ENCODE data around the gene SMARCA2.
"Not testable (repeated sequence)": the region's sequence is repeated elsewhere in the genome, so short reads cannot be mapped to it uniquely, and the experiment has no call there.

The SMARCA2 gene

DNA sequence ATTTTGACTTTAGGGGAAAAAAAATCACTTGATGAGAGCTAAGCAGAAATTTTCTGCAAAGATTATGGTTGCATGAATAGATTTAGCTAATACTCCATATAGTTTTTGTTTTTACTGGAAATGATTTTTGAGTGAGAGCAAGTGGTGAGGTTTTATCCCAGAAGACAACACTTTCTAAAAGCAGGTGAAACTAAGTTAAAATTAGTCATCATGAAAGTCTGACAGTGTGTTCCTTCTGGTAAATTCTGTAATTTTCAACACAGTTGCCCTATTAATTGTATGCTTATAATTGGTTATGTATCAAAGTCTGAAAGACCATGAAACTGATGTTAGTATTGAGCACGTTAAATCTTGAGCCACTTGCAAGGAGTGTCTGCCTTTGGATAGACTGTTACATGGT is 91.5 kb downstream of the SMARCA2 start:
- no peak for DNase-seq

DNA sequence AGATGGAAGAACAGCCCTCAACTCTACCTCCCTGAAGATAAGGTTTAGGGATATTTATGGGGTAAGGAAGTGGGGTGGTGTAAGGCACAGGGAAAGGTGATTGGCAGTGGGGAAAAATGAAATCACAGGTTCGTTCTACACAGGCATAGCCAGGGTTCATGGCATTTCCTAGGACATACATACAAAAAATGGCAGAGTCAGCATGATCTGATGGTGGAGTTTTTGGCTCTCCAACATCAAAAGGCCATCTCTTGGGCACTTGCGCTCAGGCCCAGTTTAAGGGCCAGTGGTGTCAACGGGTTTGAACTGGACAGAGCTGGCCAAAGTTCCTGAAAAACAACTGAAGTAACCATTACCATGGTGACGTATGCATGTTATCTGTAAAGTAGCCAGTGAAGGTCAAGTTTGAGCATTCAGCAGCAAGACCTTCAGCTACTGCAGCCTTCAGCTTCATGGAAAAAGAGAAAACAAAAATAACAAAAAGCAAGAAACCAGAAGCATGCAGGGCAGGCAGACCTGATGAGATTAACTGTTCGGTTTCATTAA is 92.8 kb downstream of the SMARCA2 start:
- DNase-seq, result no peak

DNA sequence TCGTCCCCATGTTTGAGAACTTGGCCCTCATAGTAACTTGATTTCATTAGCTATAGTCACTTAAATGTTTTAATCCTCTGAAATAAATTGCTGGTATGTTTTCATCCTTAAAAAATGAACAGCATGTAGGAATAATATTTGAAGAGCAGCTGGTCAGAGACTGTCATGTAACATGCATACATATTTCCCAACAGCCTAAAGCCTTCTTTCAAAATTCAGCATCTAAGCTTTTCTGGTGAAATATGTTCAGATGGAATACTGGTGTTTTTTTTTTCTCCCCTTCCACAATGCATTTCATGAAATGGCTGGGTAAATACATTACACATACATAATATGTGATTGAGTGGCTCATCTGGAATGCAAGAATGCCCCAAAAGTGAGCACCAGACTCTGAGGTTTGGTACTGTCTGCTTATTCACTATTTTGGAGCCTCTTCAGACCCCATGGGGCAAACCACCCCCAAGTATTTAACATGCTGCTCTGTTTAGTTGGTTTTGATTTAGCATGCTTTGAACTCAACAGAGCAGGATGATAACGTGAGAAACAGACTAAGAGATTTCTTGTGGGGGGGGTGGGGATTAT is 94.0 kb downstream of the SMARCA2 start:
- no peak for DNase-seq

DNA sequence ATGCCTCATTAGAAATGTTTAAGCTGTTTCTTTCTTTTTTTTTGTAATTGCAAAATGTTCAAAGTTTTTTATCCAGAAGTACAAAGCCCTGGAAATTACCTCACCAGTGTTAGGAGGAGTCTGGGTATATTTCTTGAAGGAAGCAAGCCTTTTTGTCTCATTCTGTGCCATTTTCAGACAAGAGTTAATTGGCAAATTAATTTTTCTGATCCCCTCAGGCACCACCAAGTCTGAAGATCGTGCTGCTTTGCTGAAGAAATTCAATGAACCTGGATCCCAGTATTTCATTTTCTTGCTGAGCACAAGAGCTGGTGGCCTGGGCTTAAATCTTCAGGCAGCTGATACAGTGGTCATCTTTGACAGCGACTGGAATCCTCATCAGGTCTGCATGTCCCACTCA is 94.9 kb downstream of the SMARCA2 start:
- DNase-seq, result no peak

DNA sequence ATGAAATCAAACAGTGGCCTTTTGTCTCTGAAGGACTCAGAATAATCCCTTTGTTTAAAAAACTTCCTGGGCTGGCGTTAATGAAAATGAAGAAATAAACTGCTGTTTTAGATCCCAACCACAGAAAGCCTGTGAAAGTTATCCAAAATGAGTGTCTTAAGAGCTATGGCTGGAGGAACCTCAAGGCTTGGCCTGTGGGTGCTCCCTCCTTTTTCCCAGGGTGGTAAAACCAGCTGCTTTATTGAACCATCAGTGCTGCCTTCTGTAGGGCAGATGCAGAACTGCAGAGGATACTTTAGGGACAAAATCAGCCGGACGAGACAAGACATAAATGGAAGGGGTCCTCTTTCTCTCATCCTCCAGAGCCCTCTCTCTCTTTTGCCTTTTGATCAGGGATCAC is 100.9 kb downstream of the SMARCA2 start:
- no peak for DNase-seq

DNA sequence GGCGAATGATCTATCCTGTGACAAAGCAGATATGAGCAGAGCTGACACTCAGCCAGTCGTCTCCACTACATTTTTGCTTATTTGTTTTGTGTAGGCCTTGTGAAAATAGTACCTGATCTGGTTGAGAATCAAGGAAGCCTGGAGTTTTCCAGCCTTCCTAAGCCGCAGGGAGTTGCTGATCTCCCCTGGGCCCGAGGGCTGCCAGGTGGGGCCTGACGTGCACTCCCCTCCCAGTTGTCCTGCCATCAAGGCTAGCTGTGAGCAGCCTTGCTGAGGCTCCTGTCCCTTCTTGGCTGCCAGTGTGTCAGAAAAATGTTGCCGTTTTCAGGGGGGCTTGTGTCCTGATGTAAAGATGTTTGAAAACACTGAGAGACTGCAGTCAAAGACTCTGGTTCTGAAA is 102.4 kb downstream of the SMARCA2 start:
- DNase-seq, result no peak

DNA sequence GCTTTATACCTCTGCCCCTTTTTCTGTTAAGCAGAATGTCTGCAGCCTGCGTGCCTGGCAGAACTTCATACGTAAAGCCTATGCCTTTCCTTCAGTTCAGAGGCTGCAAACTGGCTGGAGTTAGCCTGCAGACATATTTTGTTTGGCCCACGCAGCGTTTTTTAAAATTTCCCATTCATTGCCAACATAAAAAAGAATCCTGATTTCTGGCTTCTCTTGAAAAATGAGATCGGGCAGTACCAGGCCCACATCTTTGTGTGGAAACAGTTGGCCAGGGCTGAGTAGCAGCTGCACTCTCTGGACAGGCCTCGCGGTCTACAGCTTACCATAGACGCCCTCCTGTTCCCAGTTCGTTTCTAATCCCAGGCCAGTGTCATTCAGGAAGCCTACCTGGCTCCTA is 104.4 kb downstream of the SMARCA2 start:
- no peak for DNase-seq

DNA sequence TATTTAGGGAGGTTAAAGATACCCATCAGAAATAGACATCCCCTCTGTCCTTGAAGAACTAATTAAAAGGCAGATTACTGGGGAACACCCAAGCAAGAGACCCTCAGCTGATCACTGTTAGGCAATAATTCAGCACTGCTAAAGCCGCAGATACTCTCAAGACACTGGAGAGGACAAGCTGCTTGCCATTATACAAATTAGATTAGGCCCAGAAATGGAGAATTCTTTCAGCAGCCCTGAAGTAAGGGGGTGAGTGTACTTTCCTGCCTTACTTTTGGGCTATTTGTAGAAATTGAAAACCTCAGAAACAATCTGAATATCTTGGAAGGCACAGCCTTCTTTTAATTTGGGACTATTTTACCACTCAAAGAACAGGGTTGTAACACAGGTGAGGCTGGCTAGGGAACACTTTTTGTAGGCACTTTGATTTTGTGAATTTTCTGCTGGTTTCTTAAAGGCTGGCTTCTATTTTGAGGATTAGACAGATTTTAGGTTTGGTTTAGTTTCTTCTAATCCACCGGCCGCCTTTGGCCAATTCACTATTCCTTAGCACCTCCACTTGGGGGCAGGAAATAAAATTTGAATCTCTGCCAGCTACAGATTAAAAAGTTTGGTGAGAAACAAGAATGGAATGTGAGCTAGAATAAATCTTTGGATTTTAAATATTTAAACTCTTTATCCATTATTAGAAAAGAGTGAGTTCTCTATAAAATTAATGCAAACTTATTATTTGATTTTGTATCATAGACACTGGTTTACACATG is 106.0 kb downstream of the SMARCA2 start:
- no peak for DNase-seq

DNA sequence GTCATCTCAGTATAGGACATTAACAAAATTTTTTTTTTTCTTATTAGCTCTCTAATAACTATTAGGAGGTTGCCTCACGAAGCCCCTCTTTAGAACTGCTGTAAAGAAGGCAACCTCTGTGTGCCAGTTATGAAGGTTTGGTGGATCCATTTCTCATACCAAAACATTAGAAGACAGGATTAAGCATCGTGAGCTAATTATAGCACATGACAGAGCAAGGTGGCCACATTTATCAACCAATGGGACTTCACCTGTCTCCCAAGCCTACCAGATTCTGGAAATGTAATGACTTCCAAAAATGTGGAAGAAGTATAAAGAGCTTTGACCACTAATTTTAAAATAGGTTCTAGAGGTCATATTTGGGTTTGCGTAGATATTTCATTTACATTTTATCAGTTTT is 107.2 kb downstream of the SMARCA2 start:
- no peak for DNase-seq

DNA sequence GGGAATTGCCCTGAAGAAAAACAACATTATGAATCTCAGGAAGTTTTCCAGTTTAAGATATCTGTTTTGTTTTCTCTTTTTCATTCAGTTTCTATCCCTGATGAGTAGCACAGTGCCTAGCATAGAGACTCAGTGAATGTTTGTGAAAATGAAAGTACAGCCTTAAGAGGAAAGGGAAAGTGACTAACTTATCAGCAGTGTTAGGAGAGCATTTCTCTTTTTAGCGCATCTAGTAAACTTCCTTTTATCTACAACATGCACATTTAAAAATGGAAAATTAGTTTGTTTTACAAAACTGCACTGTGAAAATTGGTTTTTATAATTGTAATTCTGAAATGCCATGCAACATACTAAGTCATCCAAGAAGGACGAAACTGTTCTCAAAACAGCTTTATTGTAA is 110.8 kb downstream of the SMARCA2 start:
- no peak for DNase-seq

DNA sequence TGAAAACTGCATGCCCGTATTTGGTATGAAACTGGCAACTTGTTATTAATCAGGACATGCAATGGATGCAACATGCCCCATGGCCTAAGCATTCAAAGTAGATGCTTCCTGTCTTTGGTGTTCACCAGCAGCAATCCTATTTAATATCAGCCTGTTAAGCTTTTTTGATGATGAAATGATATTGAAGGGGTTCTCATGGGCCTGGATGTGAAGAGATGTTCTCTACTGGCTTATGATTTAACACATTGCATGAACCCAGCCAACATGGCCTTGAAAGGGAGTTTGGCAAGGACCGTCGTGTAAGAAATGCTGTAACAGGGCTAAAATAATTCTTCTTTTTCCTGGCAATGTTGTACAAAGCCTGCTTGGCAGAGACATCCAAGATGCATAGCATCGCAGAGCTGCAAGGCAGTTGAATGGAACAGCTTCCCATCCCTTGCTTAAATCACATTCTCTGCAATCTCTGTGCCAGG is 111.2 kb downstream of the SMARCA2 start:
- no peak for DNase-seq

DNA sequence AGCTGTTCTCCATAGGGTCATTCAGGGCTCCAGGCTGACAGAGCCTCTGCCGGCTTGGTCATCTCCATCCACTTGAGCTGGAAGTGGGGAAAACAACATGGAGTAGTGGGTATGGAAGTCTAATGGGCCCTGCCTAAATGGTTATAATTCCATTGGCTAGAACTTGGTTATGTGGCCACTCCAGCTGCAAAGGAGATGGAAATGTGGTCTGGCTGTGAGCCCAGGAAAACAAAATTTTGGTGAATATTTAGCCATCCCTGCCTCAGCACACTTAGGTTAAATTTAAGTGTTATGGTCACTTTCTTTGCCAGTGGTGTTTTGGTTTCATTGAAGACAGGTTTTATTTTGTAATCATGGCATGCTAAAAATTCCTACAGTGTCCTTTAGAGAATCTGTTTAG is 112.3 kb downstream of the SMARCA2 start:
- DNase-seq, result no peak

DNA sequence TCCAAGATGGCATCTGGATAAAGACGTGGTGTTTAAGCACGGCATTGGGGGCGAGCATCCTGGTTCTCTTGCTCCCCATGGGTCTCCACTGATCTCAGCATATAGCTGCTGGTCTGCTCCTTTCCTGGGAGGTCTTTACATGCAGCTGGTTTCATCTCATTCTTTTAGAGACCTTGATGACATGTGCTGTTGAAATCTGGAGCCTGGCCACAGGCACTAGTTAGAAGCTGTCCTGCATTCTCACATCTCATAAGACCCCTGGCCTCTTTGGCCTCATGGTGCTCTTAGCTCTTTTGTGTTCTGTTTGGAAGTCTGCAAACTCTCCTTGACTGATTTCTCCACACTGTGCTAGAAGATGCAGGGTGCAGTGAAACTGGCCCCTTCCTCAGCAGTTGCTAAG is 113.0 kb downstream of the SMARCA2 start:
- no peak for DNase-seq

DNA sequence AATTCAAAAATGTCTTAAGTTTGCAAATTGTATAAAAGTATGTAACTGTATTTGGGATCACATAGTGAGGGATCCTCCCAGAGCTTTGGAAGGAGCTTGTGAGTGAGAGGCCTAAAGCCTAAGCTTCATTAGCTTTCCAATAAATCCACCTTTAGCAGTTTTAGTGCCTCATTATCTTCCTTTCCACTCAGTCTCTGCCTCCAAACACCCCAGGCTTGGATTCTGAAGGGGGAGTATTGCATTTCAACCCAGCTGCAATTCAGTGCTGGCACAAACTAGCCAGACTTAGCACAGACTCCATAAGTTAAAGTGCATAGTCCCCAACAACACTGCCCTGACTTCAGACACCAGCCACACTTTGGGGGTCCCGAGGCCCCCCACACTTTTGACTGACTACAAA is 113.5 kb downstream of the SMARCA2 start:
- no peak for DNase-seq

DNA sequence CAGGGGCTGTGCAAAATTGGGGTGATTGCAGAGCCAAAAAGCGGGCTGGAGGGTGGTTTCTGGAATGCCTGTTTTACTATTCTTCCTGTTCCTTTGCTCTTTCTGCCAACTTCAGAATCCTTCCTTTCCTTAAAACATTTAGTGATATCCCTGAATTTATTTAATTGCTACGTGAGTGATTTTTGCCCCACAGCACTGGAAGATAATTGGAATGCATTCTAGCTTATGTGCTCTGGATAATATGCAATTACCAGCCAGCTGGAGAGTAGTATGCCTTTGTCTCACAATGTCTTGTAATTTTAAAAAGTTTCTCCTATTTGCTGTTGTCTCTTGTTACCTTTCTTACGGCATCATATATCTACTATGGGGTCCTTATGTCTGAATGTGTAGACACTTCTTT is 115.8 kb downstream of the SMARCA2 start:
- no peak for DNase-seq

DNA sequence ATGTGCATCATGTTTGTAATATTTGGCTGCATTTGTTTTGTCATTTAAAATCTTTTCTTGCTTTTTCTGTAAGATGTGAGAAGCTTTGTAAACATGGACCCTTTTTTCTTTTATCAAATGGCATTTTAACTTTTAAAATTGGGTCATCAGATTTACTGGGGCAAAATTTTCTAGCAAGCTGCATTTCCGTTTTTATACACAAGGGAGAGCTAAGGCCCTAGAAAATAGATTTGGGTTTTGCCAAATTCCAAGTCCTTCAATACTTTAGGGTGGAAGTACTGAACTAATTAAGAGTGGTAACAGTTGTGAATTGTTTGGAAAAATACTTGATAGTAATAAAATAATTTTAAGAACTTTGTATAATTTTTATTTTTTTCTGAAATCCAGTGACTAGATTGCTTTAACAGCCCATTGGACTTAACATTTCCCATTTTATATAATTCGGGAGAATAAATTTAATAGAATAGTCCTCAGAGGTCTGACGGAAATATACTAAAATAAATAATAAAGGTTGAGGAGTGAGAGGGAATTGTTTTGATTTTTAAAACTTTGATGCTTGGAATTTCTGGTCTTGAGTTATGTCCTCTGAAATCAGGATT is 117.4 kb downstream of the SMARCA2 start:
- no peak for DNase-seq

DNA sequence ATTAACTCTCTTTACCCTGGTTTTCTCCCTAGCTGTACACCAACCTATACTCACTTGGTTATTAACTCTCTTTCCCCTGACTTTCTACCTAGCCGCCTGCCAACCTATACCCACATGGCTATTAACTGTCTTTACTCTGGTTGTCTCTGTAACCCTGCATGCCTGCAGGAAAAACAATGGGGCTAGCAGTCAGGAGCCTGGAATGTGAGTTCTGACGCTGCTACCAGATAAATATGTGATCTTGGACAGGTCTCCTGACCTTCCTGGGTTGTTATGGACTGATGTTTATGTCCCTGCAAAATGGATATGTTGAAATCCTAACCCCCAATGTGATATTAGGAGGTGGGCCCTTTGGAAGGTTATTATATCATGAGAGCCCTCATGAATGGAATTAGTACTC is 119.2 kb downstream of the SMARCA2 start:
- DNase-seq, result no peak

DNA sequence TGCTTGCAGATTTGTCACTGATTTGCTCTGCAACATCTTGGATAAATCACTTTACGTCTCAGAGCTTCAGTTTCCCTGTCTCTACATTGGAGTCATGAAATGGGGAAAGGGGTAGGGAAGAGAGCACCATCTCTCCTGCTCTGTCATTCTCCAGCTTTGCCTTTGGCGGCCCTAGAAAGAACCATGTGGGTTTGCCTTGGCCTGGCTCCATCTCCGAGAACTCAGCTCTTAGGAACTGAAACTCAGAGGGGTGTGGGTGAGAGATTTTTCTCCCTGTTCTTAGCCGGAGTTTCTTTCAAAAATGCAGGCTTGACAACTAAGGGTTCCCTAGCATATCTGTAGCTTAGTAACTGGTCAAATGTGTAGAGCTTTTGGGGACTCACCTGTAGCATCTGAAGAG is 123.5 kb downstream of the SMARCA2 start:
- DNase-seq, result no peak

DNA sequence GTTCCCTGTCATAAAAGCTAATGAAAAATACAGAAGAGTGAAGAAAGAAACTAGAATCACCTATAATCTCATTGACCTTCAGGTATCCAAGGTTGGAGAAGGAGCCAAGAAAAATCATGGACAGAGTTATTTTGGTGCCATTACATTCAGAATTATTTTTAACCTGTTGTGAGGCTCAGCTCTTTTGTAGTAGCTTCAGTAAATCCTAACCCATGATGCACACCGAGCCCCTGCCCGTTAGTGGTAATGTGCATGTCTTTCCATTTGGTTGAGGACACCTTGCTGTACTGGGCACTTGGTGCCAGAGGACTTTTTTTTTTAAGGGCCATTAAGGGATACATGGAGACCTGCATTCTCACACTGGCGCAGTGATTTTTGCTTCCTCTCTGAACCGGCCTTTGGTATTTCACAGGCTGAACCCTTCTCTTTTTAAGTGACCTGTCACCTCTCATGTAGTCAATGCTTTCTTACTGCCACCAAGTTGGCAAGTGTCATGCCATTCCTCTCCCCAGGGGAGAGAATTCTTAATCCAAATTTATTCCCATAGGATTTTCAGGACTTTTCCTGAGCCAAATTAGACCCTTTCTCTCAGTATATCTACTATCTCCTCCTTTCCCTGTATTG is 125.6 kb downstream of the SMARCA2 start:
- DNase-seq, result no peak

DNA sequence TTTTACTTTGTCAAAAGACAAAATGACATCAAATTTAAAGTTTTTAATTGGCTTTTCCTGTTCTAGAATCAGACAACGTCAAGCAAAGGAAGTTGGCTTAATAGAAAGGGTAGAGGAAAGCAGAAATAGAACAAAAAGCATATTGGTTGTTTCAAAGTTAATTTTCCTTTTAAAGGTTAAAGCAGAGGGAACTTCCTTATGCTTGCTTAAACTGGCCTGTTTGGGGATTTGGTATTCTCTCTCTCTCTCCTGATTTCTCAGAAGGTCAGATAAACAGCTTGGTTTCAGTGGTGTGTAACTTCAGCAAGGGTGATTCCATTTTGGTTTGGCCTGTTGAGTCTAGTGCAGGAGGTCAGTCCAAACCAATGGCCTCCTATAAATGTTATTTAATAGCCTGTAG is 127.1 kb downstream of the SMARCA2 start:
- DNase-seq, result no peak

DNA sequence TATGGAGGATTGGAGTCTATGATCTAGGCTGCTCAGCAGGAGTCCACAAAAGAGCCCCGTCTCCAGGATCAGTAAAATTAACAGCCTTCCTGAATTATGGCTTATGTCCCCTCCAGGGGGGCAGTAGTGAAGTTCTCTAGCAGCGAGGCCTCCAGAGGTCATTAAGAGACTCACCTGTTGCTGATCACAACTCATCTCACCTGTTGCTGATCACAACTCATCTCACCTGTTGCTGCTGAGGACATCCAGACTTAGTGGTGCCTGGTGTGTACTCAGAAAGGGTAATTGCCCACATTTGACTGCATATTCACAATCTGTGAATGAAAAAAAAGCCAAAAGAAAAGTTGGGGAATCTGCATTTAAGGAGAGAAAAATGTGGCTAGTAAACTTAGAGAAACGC is 129.5 kb downstream of the SMARCA2 start:
- DNase-seq, result no peak

DNA sequence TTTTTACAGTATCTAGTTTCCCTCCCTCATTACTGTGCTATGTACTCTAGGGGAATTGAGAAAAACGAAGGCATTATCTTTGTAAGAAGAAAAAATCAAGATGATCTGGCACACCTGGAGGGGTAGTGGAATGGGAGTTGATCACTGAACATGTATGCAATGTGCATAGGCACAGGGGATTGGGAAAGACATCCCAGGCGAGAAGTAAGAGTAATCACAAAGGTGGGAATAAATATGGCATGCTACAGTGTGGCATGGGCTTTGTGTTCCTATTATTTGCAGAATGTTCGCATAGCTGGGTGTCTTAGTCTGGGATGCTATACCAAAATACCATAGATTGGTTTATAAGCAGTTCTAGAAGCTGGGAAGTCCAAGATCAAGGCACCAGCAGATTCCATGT is 130.6 kb downstream of the SMARCA2 start:
- no peak for DNase-seq

DNA sequence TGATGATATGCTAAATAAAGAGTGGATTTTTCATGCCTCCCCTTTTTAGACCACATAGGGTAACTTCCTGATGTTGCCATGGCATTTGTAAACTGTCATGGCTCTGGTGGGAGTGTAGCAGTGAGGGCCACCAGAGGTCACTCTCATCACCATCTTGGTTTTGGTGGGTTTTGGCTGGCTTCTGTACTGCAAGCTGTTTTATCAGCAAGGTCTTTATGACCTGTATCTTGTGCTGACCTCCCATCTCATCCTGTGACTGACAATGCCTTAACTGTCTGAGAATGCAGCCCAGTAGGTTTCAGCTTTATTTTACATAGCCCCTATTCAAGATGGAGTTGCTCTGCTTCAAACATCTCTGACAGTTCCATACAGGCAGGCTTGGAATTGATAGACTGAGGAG is 131.6 kb downstream of the SMARCA2 start:
- not testable (repeated sequence) for DNase-seq

DNA sequence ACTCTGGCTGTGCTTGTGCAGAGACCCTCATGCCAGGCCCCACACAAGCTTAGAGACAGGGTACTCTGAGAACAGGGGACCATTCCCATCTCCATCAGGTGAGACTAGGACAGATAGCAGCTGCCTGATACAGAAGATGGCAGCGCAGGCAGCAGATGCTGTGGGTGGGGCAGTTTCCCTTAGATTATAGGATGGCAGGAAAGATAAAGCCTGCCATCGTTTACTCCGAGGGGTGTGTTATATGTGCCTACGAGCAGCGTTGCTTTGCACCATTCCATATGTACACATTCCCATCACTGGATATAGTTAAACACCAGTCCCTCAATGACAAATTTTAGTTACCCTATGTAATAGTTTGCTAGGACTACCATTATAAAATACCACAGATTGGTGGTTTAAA is 135.2 kb downstream of the SMARCA2 start:
- no peak for DNase-seq

Data from NK-92 treated with Interleukin-12 subunit alpha and Interleukin-12 subunit beta, amount 100 ng/mL, for 24 hours (cell line).